ELR (cell line): ENCODE data around the gene ARF3.
A peak's percentile ranks its signal among the peaks of the same experiment; 100 is the strongest.

Experiments
- DNase-seq: peaks from one replicate; pipeline ENCODE4 v3.0.0-alpha.2; 2015; ENCODE audit warnings: low read depth

ARF3 gene

DNA sequence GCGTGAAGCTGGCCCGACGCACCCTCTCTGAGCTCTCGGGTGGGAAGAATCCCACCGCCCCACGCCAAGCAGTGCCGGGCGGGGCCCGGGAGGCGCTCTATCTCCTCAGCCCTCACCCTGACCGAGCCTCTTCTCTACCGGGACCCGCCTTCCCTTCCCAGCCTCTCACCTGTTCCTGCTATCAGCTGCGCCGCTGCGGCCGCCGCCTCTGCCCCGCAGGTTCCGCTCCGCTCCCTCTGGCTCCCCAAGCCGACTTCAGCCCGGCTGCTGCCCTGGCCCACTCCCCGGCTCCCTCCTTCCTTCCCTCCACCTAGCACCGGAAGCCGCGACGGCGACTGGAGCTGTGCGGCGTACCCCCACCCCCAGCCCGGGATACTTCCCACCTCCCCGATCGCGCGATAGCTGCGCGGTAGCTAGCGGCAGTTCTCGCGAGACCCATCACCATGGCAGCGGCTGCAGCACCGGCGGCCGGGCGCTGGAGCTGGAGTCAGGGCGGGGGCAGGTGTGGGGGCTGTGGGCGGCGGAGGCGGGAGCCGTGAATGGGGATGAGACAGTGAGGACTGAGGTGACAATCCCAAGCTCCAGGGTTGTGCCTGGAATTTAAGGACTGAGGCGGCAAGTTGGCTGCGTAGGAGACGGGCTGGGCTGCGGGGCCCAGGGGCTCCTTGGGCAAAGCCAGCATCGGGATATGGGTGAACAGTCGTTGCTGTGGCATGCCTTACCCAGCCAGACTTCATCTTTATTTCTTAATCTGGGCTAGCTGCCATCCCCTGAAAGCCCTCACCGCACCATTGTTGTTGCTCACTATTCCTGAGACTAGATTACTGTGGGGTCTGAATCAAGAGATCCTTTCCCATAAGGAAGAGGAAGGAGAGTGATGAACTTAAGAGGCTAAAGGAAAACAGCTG lies at the start of gene ARF3:
ARF3 (minus strand) TSS at position 347 of the 908 bp plus-strand sequence. CDS start 16,392 bp downstream, outside the sequence.
- peak; percentile 95 for DNase-seq

GRCh38 chr12:49000346-49000745 lies 43.1 kb upstream of the ARF3 start:
- no peak for DNase-seq

DNA sequence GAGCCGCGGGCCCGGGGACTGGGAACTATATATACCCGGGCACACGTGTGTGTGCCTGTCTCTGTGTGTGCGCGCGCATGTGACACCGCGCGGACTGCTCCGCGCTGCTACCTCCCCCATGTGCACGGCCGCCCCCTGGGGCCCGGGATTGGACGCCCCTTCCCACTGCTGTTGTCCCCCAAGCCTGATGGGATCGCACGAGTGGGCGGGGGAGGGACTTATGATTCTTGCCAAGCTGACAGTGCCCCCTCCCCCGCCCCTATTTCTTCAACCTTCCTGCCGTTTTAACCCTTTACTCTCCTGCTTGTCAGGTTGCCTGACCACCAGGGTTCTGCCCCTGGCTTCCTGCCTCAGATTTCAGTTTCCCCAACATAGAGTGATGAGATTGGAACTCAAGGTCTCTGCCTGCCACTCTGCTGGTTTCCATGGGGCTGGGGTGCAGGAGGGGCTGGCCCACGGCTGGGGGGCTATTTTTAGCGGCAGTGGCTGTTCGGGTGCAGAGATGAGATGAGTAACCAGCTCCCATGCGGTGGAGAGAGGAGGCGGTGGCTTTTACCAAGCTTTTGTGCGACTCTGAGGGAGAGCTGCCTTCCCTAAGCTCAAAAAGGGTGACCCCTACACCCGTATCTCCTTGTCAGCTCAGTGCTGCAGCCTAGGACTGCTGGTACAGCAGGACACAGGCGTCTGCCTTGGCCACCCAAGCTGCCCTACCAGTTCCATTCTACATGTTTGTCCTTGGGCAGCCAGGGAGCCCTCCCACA lies 42.3 kb upstream of the ARF3 start, which contains the start of gene DDN:
DDN (minus strand) TSS at position 5 of the 761 bp plus-strand sequence. CDS start 88 bp downstream, outside the sequence.
- DNase-seq = peak; percentile 60

DNA sequence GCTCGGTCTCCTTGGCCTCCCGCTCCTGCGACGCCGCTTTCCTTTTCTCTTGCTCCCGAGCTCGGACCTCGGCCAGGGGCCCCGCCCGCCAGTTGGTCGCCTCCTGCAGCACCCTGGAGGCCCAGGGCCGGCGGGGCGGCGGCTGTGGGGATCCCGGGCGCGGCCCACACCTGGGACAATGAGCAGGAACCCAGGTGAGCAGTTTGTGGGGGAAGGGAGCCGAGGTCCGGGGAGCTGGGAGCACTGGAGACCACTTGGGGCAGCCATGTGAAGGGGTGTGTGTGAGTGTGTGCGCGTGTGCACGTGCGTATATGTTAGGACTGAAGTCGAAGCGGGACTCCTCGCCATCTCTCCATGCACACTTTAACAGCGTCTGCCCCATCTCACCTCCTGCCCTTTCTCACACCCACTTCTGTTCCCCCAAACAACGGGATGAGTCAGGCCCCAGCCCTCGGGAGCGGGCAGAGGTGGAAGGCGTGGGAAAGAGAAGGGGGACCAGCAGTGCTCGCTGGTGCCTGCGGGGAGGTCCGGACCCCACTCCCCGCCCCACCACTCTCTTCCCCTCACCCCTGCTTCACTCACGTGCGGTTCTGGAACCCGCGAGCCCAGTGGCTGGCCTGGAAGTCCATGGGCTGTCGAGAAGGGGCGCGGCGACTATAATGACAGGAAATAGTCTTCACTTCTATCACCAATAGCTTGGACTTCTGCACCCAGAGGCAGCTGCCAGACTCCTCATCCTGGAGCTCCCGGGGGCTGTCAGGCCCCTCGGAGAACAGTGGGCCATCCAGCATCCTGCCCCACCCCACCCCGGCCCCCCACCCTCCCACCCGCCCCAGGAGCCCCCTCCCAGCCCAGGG lies 41.4 kb upstream of the ARF3 start:
- peak; percentile 54 for DNase-seq

DNA sequence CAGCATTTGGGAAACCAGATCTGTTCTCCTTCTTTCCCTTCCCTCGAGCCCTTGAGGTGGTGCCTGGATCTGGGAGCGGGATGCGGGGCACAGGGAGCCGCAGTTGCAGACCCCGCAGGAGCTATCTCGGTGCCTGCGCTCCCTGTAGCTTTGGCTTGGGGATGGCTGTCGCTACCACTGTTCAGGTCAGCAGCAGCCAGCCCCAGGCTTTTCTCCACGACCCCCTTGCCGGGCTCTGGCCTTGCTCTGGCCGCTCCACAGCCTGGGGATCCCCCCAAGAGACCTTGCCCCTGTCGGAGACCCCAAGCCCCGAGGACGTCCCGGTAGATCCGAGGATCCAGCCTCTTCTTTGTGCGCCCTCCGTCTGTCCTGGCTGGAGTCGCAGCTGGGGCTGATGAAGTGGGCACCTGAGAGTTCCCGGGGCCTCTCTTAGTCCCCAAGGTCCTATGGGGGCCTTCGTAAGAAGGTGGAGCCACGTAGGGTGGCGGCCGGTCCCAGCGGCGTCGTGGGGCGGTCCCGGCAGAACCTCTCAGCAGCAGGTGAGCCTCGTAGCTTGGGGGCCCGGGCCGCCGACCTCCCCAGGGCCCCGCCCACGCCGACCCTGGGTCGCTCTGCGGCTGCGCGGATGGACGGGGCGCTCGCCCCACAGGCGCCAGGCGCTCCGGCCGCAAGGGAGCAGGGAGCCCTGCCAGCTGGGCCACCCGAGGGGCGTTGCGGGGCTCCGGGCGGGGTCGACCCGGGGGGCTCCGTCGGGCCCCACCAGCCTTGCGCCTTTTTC lies 40.6 kb upstream of the ARF3 start:
- peak; percentile 43 for DNase-seq

- peak; percentile 87 for DNase-seq
These were observed 39.8 kb upstream of the ARF3 start for GRCh38 chr12:48996794-48997718.

- DNase-seq = peak; percentile 90
These were observed 38.0 kb upstream of the ARF3 start for GRCh38 chr12:48995086-48995879.

DNA sequence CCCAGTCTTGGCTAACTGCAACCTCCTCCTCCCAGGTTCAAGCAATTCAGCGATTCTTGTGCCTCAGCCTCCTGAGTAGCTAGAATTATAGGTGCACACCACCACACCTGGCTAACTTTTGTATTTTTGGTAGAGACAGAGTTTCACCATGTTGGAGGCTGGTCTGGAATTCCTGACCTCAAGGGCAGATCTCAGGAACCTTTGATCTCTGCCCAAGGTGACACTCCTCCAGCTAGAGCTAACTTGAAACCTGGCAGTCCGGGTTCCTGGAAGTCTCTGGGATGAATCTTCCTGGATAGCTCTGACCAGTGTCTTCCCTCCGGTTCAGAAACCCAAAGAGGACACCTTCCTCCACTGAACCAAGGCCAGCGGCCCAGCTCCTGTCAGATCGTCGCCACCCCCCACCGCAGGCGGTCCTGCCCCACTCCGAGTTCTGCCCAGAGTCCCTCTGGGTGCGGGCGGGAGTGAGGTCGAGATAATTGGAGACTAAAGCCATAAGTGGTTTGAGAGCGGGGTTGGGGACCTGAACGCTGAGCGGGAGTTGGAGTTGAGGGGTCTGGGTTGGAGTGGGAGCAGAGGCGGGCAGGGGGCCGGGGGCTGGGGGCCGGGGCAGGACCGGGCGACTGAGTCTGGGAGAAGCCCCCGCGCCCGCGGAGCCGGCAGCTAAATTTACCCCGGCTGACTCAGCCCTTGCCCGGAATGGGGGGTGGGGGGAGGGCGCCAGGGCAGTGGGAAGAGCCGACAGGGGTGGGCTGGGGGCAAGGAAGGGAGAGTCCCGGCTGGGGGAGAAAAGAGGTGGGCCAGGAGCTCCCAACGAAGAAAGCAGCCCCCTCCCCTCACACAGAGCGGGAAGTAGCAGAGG lies 37.2 kb upstream of the ARF3 start:
- no peak for DNase-seq

DNA sequence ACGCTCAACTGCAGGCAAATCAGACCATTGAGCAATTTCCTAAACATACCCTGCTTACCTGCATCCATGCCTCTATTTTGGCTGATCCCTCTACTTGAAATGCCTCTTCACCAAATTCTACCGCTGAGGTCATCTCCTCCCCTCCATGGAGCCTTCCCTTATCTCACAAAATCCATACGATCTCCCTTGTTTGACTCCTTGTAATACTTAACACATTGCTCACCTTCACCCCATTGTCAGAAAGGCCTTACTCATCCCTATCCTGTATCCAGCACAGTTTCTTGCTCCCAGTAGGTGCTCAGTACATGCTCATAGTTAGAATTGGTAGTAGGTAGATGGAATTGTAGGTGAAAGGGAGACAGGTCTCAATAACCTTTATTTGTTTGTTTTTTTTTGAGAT lies 36.5 kb upstream of the ARF3 start:
- peak; percentile 46 for DNase-seq

DNA sequence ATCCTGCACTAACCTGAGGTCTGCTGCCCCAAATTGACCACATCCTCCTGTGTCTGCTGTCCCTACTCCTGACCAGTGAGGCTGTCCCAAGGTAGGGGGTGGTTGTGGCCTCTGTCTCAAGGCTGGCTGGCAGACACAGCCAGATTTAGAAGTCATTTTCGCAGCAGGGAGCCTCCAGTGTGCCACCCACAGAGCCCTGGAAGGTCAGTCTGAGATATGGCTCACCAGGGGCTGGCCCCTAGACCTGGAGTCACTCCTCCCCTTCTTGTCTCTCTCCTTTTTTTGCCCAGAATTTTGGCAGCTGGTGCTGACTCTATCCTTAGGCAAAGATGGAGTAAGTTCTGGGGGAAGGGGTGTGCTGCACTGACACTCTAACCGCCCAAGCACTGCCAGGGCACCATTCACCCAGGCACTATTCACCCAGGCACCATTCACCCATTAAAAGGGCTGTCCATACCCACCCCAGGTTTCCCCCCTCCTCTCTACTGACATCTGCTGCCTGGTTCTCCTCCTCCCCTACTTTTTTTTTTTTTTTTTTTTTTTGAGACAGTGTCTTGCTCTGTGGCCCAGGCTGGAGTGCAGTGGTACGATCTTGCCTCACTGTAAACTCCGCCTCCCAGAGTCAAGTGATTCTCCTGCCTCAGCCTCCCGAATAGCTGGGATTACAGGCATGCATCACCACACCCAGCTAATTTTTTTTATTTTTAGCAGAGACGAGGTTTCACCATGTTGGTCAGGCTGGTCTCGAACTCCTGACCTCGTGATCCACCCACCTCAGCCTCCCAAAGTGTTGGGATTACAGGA lies 34.2 kb upstream of the ARF3 start:
- DNase-seq = no peak

GRCh38 chr12:48990552-48990951 lies 33.3 kb upstream of the ARF3 start:
- DNase-seq = no peak

- peak; percentile 69 for DNase-seq
These were observed 30.9 kb upstream of the ARF3 start for GRCh38 chr12:48988030-48988649.

DNA sequence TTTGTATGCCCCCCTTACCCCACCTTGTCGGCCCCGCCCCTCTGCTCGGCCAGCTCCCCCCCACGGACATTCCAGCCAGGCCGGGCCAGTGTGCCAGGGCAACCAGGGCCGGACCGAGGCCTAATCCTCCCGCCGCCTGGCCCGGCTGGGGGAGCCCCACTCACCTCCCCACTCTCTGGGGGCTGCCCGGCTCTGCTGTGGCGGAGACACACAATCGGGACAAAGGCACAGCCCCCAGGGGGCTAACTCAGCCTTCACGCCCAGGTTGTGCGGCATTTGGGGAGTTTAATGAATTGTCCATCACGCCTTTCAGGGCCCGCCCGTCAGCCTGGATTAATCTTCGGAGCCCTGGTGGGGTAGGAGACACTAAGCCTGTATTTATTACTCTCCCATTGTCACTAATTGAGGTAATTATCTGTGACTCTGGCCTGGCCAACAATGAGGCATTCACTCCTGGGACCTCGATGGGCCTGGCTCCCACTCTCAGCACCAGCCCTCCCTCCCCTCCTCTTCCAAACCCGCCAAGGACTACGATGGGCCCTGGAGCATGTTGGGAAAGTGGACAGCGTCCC lies 29.5 kb upstream of the ARF3 start:
- DNase-seq = no peak

DNA sequence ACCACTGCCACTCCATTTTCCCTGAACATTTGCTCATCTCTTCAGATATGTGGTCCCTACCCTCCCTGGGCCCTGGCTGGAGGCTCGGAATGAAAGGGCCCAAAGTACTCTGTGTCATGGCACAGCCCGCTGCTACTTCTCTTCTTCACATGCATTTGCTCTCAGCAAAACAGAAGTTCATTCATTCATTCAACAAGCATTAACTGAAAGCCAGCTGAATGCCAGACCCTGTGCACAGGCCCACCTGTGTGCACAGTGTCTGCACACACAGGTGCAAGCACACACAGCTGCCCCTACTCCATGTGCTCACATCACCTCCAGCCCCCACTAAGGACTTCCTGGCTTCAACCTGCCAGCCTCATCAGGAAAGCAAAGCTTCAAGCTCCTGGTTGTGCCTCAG lies 28.6 kb upstream of the ARF3 start:
- no peak for DNase-seq

GRCh38 chr12:48985475-48985897 lies 28.2 kb upstream of the ARF3 start:
- no peak for DNase-seq

- no peak for DNase-seq
These were observed 25.3 kb upstream of the ARF3 start for GRCh38 chr12:48982397-48983080.
